HepG2 (cell line): ENCODE data around the gene RPS6KA5.

Experiments
- CEBPB ChIP-seq: IDR thresholded peaks from 2 replicates; pipeline ENCODE4 v1.6.1; 2011; ENCODE audit warnings: low read depth, low read length, improper control_type of control experiment, borderline replicate concordance
- CTCF ChIP-seq: sonication (generic); formaldehyde crosslinking; IDR thresholded peaks from 2 replicates; pipeline ENCODE4 v1.5.0; 2020; ENCODE audit warnings: mild to moderate bottlenecking, missing genetic modification reagents, moderate library complexity
- EED ChIP-seq: sonication (generic); formaldehyde crosslinking; IDR thresholded peaks from 2 replicates; pipeline ENCODE4 v1.5.0; 2020; ENCODE audit warnings: mild to moderate bottlenecking, missing genetic modification reagents
- FOXJ3 ChIP-seq: sonication (generic); formaldehyde crosslinking; IDR thresholded peaks from 2 replicates; pipeline ENCODE4 v1.4.0; 2020; ENCODE audit warnings: missing genetic modification reagents, mild to moderate bottlenecking, borderline replicate concordance
- RAD21 ChIP-seq: fragments of 450-650 bp; formaldehyde crosslinking; IDR thresholded peaks from 2 replicates; pipeline ENCODE4 v1.5.0; 2020; ENCODE audit warnings: mild to moderate bottlenecking
- SETDB1 ChIP-seq: sonication (generic); formaldehyde crosslinking; IDR thresholded peaks from 2 replicates; pipeline ENCODE4 v1.5.1; 2020; ENCODE audit warnings: missing genetic modification reagents, mild to moderate bottlenecking, borderline replicate concordance
- ZNF282 ChIP-seq: fragments of 450-650 bp; IDR thresholded peaks from 2 replicates; pipeline ENCODE4 v1.6.1; 2018; ENCODE audit not compliant: partially characterized antibody
- ZNF503 ChIP-seq: sonication (generic); formaldehyde crosslinking; IDR thresholded peaks from 2 replicates; pipeline ENCODE4 v1.4.0; 2020; ENCODE audit warnings: missing genetic modification reagents
- ZNF558 ChIP-seq: sonication (generic); formaldehyde crosslinking; IDR thresholded peaks from 2 replicates; pipeline ENCODE4 v1.9.0; 2022; ENCODE audit warnings: mild to moderate bottlenecking, missing genetic modification reagents, borderline replicate concordance
- ZNF776 ChIP-seq: sonication (generic); formaldehyde crosslinking; IDR thresholded peaks from 2 replicates; pipeline ENCODE4 v1.4.0; 2020; ENCODE audit warnings: mild to moderate bottlenecking, missing genetic modification reagents
- ZSCAN21 ChIP-seq: sonication (generic); formaldehyde crosslinking; IDR thresholded peaks from 2 replicates; pipeline ENCODE4 v1.8.0; 2022; ENCODE audit warnings: mild to moderate bottlenecking, missing genetic modification reagents, moderate library complexity, borderline replicate concordance

GRCh38 chr14:90836692-90837063 lies 223.8 kb downstream of the RPS6KA5 start:
- TF ChIP-seq ZNF558 (CRISPR knock-in tag) (no peak), ZSCAN21 (no peak), ZNF282 (no peak), CTCF (CRISPR knock-in tag) (no peak), EED (CRISPR knock-in tag) (no peak), FOXJ3 (CRISPR knock-in tag) (no peak), CEBPB (no peak), RAD21 (CRISPR knock-in tag) (no peak), SETDB1 (no peak), ZNF776 (no peak), ZNF503 (CRISPR knock-in tag) (no peak)
